Hindlimb muscle (tissue), 1 donor: Measurements from ENCODE around the gene CROCC2. TPM values are rescaled to one million over a fixed set of nuclear protein-coding genes. Genes with fewer than 3 reads are reported as not detected.

Experiments
- DNase-seq: peaks from one replicate; pipeline ENCODE4 v3.0.0-alpha.2; 2013
- polyA plus RNA-seq: library from polyadenylated mRNA; unstranded; fragments of 120-200 nt; gene quantifications from one replicate; pipeline ENCODE4 v1.2.1, GENCODE V29; 2013; ENCODE audit not compliant: insufficient read length

Gene CROCC2
- polyA plus RNA-seq, 1 donor: 0.22 TPM

DNA sequence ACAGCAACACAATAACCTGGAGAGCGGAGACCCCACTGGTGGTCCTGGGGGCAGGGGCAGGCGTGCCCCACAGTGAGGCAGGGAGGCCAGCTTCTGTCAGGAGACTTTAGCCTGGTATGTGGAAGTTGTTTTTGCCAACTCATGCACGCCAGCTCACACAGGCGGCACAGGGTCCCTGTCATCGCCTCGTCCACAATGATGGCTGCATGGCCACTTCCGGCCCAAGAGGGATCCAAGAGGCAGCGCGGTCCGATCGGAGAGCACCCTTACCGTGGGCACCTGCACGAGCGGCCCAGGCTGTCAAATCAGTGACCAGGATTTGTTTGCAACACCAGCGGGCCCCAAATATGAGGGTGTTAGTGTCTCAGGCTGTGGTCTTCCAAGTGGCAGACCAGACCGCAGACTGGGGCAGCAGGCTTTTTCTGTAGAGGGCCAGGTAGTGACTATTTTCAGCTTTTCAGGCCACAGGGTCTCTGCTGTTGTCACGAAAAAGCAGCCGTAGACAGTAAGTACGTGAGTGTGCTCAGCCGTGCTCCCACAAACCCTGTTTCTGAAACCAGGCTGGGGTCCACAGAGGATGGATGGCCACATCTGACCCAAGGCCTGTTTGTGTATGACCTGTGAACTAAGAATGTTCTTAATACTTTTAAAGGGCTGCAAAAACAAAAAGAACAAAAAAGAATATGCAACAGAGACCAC is 113.5 kb downstream of the CROCC2 start:
- DNase-seq: no peak

DNA sequence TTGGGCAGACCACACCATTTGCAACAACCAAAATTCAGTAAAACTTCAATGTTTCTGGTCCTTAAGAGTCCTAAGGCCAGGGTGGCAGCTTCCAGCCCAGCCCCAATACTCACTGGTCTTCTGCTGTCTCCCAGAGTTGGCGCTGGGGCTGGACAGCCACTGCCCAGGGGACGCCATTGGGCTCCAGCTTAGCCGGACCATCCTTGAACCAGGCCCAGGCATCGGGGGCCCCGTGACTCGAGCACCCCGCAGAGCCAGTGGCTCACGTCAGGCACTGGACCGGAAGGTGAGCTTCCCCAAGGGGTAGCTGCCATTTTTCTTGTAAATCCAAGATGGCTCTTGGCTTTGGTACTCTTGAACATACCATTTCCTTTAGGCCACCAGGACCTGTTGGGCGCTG is 114.1 kb downstream of the CROCC2 start:
- no peak for DNase-seq

DNA sequence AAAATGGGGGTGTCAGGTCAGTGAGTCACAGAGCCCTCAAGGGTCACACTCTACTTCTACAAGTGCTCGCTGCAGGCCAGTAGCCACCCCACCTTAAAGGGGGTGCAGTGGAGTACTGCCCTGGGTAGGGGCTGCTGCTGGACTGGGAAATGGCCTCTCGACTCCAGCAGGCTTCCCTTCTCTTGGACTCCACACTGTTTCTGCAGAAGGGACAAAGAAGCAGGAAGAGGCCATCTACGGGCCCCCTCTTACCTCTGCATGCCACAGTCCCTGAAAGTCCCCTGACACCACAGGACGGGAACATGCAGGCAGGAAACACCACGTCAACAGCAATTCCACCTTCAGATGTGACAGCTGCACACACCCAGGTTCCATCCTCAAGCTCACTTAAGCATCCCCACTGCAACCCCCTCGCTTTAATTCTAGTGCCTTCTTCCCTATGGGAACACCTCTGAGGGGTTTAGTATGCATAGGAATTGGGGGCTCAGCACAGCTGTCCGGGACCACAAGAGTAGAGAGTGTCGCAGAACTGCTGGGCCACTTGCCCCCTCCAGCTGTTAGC is 114.6 kb downstream of the CROCC2 start:
- DNase-seq: no peak

DNA sequence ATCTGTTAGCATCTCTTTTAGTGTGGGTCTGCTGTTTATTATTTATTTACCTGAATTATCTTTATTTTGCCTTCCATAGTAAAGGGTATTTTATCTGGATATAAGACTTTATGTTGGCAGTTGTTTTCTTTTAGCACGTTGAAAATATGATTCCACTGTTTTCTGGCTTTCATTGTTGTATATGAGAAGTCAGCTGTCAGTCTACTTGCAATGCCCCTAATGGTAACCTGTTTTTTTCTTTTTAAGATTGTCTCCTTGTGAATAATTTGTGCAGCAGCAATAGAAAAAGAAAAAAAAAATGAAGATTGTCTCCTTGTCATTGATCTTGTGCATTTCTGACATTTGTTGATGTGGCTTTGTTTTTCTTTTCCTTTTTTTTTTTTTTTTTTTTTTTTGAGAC is 119.5 kb downstream of the CROCC2 start:
- DNase-seq: no peak

DNA sequence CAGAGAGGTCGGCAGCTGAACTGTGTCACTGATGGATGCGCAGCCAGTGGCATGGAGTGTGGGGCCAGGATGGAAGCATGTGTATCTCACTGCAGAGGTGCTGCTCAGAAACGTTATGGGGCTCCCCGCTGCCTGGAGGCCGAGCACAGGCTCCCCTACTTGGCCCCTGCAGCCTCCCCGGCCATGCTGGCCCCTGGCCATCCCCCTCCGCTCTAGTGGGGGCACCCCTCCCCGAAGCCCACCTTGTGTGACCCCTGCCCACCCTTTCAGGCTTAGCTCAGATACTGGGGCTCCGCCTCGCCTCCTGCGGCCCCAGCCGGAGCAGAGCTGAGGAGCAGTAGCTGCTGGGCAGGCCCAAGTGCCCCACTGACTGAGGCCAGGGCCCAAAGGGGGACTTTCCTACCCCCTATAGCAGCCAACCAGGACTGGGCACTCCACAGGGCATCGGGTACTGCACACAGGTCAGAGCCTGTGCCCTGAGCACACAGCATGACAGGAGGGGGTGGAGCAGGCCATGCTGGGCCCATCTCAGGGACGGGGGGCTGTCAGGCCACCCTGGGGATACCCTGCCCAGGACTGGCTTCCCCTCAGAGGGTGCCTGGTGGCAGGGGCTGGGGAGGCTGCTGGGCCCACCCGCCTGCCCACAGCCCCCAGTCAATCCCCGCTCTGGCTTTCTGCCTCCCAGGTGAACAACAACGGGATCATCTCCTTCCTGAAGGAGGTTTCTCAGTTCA is 123.6 kb downstream of the CROCC2 start:
- no peak for DNase-seq

DNA sequence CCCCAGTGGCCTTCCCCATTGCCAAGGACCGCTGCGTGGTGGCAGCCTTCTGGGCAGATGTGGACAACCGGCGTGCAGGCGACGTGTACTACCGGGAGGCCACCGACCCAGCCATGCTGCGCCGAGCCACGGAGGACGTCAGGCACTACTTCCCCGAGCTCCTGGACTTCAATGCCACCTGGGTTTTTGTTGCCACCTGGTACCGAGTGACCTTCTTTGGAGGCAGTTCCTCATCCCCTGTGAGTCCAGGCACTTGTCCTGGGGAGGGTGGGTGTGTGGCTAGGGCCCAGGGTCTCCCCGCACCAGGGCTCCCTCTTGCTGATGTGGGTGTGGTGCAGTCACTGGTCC is 124.2 kb downstream of the CROCC2 start:
- DNase-seq: no peak

DNA sequence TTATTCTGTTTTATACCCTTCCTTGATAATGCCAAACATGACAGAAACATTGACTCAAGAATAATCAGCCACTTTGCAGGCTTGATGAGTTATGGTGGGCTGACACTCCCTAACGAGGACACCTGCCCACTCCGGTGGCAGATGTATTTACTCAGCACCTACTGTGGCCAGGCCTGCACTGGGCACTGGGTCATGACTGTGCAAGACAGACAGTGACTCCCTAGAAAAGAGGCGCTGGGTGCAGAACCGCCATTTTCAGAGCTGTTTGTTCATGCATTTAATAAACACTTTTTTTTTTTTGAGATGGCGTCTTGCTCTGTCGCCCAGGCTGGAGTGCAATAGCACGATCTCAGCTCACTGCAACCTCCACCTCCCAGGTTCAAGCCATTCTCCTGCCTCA is 124.7 kb downstream of the CROCC2 start:
- DNase-seq: no peak

DNA sequence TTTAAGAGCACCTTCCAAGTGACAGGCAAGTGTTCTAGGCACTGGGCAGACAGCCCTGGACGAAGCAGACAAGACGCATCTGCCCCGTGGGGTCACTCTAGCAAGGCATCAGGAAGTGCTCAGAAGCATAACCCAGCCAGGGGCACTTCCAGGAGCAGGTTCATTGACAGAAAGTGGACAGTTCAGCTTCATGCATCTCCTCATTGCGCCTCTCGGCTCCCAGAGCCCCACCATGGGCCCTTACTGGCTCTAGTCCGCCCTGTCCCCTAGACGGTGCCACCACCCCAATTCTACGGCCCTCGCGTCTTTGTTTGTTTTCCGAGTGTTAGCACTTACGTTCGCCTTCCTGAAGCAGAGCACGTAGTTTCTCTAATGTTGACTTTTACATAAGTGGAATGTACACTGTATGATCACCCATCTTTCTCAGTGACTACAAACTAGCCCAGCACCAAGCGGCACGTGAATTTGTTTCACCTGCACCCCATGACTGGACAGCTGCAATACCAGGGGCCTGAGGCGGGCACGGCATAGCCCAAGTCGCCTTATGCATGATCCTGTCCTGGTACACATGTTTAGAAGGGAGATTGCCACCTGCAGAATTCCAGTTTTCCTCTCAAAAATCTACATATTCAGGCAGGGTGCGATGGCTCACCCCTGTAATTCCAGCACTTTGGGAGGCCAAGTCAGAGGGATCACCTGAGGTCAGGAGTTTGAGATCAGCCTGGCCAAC is 125.5 kb downstream of the CROCC2 start:
- no peak for DNase-seq

DNA sequence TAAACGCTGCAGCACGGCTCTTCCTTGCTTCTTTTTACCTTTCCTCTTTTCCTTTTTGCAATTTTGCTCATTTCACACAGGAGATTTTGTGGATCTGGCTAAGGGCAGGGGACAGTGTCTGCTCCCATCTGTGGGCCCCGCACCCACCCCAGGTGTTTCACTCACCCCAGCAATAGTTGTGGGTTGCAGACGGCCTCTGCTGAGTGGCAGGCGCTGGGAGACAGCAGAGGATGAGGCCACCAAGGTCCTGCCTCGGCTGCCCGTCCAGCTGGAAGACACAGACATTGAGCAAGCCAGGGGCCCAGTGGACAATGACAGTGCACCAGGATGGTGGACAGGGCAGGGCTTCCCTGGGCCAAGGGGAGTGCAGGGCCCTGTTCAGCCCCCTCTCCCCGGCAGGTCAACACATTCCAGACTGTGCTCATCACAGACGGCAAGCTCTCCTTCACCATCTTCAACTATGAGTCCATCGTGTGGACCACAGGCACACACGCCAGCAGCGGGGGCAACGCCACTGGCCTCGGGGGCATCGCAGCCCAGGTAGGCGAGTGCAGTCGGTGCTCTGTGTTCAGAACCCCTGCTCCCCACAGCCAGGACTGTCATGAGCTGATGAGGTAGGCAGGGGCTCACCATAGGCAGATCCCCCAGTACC is 127.3 kb downstream of the CROCC2 start:
- no peak for DNase-seq

DNA sequence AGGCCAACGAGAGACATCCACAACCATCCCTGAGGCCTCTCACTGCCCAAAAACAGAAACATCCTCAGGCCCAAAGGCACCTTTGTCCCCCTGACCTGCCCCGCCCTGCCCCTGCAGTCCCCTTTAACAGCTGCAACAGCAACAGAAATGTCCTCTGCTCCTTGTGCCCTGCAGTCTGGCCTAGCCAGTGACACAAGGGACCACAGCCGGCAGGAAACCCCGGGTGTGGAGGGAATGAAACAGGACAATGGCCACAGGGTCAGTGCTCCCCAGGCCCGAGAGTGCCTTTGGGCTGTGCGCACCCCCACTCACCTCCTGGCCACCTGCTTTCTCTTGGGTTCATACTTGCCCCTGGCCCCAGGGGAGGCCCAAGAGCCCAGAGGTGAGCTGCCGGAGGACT is 127.9 kb downstream of the CROCC2 start:
- no peak for DNase-seq

DNA sequence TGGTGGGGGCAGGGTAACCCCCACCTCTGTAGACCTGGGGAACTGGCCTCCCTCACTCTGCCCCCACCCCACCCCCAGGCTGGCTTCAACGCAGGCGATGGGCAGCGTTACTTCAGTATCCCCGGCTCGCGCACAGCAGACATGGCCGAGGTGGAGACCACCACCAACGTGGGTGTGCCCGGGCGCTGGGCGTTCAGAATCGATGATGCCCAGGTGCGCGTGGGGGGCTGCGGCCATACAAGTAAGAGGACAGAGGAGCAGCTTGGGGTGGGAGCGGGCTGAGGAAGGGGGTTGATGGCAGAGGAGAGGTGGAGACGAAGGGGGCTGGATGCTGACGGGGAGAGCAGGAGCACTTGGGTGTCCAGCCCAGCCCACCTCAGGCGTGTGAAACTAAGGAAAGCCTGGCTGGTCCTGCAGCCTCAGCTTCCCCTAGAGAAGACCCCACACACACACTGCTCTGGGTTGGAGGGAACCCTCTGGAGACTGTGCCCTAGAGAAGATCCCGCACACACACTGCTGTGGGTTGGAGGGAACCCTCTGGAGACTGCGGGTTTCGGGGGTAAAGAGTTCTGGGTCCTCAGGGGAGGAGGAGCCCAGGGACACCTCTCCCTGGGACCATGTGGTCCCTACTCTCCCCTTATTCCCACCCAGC is 128.5 kb downstream of the CROCC2 start:
- DNase-seq: no peak

DNA sequence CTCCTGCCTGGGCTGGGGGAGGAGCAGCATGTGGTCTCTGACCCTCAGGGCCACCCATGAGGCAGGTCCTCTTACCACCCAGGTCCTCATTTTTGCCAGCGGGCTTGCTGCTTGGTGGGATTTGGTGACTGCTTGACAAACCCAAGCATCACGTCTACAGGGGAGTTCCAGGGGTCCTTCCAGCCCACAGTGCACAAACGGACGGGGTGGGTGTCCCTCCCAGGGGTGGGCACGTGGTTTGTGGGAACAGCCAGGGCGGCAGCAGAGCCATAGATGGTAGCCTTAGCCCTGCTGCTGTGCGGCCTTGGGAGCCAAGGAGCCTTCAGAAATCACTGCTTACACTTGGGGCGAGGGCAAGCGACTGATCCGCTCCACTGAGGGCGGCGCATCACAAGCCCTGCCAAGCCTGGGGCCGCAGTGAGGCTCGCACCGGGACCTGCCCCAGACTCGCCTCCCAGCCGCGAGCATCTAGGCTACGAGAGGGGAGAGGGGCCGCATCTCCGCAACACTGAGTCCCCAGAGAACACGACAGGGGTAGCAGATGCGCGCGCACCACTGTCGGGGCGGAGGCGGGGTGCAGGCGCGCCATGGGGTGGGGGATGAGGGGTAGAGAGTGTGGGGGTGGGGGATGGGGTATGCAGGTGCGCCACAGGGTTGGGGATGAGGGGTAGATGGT is 129.1 kb downstream of the CROCC2 start:
- DNase-seq: no peak

DNA sequence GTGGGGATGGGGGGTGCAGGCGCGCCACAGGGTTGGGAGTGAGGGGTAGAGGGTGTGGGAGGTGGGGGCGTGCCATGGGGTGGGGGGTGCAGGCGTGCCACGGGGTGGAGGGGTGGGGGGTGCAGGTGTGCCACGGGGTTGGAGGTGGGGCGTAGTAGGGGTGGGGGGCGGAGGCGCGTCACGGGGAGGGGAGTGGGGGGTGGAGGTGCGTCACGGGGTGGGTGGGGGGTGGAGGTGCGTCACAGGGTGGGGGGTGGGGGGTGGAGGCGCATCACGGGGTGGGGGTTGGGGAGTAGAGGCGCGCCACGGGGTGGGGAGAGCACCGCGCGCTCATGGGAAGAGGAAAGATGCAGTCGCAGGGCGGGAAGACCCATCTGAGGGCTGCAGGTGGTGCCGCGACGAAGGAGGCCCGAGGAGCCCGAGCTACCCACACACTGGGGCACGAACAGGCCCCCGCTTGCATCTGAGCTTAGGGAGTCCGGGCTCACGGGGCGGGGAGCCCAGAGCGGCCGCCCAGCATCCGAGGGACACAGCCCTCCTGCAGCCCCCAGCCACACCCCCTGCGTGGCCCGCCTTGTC is 129.8 kb downstream of the CROCC2 start:
- DNase-seq: no peak

DNA sequence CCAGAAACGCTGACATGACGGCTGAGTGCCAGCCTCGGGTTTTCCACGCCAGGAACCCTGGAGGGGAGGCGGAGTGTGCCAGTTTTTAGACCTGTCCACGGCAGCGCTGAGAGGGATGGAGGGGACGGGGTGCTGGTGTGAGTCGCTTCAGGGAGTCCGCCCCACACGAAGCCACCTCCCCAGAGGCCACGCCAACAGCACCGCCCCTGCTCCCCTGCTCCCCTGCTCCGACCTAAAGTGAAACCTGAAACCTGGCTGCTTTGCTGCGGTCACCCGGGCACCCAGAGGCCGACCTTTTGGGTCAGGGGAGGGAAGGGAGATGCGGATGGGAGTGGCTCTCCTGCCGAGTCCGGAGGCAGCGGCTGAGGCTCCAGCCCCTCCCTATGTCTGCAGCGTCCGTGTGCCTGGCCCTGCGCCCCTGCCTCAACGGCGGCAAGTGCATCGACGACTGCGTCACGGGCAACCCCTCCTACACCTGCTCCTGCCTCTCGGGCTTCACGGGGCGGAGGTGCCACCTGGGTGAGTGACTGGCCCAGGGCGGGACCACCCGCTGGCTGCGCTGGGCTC is 130.3 kb downstream of the CROCC2 start:
- no peak for DNase-seq

DNA sequence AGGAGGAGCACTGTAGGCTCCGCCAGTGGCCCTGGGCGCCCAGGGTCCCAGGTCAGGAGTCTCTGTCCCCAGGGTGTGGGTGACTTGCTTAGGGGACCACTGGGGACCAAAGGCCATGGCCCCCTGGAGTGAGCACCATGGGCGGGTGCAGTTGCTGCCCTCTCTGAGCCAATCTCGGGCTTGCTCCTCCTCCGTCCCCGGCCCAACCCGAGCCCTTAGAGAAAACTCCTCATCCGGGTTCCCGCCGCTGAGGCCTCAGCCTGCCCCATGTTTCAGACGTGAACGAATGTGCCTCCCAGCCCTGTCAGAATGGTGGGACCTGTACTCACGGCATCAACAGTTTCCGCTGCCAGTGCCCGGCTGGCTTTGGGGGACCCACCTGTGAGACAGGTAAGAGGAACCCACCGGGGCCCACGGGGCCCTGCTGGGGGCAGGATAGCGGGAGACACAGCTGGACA is 130.9 kb downstream of the CROCC2 start:
- DNase-seq: no peak

DNA sequence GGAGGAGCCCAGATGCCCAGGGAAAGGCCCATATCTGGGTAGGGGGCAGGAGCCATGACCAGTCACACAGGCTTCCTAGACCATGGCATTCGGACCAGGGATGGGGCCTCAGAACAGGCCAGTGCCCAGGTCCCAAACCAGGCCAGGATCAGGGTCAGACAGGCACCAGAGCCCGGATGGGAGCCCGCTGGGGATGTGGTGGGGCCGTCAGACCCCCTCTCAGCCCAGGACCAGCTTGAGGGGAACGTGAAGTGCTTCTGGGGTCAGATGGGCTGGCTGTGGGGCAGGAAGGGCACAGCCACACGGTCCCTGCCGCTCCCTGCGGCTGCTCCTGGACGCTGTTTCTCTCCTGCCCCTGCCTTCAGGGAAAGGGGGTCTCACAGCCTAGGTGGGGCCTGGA is 131.4 kb downstream of the CROCC2 start:
- no peak for DNase-seq

DNA sequence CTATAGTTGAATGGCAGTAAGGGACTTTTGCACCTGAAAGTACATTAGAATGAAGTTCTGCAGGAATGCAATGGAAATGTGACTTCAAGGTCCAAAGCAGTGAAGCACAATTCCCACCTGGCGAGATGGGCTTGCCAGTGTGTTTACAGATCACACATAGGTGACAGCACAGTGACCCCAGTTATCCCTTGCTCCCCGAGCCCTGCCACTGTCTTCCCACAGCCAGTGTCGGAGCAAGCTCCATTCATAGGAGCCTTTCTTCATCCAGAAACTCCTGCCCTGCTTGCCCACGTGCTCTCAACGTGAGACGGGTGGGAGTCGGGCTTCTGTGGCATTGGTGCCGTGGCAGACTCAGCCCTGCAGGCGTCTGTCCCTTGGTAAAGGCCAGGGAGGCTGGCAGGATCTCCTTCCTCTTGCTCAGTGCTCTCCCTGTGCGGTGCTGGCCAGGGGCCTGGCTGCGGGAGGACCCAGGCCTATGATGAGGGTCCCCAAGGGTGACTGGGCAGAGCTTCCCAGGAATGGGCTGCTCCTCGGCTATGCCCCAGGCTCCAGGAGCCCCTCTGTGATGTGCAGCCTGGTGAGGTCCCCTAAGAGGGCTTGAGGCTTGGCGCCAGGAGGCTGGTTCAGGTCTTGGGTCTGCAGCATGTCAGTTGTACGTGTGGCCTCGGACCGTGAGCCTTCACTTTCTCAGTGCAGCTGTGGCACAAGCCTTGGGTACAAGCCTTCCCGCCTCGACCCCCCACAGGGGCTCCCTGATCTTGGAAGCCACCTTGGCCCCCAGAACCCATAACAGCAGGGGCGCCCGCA is 132.4 kb downstream of the CROCC2 start:
- DNase-seq: no peak

DNA sequence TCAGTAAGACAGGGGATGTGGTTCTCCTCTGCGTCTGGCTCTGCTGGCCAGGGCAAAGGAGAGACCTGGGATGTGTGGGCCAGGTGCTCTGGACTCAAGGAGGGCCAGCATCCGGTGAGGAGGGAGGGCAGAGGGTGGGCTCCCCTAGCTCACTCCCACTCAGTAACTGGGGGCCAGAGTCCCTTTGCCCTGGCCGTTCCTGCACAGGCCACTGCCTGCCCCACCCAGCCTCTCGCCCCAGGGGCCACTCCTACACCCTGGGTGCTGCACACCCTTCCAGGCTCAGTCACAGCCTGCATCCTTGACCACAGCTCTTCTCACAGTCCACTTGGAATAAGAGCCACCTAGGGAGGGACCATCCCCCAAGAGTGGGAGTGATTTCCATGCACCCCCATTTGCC is 133.3 kb downstream of the CROCC2 start:
- no peak for DNase-seq

DNA sequence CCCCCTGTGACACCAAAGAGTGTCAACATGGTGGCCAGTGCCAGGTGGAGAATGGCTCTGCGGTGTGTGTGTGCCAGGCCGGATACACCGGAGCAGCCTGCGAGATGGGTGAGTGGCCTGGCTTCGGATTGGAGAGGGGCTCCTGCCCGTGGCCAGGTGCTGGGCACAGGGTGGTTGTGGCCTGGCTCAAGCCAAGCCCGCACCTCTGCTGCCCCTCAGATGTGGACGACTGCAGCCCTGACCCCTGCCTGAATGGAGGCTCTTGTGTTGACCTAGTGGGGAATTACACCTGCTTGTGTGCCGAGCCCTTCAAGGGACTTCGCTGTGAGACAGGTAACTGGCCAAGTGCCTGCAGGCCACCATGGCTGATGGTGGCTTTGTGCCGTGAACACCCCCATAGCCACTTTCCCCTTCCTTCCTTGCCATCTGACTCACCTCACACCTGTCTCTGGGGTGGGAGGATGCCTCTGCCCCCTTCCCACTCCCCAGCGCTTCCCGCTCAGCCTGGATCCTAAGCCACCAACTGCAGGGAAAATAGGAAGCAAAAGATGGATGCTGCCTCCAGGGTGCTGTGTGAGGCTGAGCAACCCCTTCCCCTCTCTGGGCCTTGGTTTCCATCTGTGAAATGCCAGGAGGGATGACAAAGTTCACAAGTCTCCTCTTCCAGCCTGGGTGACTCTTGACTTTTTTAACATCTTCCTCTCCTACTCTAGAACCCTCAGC is 134.1 kb downstream of the CROCC2 start:
- DNase-seq: no peak
